NK-92 treated with Interleukin-12 subunit alpha and Interleukin-12 subunit beta, amount 100 ng/mL, for 24 hours (cell line): ENCODE measurements around the gene MYL4.
"Not testable (repeated sequence)": the region's sequence is repeated elsewhere in the genome, so short reads cannot be mapped to it uniquely, and the experiment has no call there.

Experiments
- DNase-seq: peaks from one replicate; lab custom pipeline; 2025; lab: John Stamatoyannopoulos, UW

Gene MYL4

GRCh38 chr17:47221154-47221553, 12.0 kb downstream of the MYL4 start:
- no peak for DNase-seq

DNA sequence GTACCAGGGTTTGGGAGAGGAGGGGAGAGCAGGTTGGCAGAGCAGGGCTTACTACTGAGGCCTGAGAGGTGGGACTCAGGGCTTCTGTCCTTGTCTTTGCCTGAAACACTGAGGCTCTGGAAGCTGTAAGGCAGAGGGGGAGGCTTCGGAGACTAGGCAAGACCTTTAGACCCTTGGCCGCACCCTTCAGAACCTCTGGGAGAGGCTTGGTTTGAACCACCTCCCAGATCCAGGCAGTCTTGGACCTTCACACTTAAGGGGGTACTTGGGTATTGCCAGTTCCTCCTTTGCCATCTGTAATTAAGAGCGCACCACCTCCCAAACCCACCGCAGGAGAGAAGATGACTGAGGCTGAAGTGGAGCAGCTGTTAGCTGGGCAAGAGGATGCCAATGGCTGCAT, 12.9 kb downstream of the MYL4 start:
- DNase-seq: no peak

- DNase-seq: no peak
Measured at GRCh38 chr17:47223007-47223406, 13.9 kb downstream of the MYL4 start.

GRCh38 chr17:47223460-47223859, 14.3 kb downstream of the MYL4 start:
- no peak for DNase-seq

DNA sequence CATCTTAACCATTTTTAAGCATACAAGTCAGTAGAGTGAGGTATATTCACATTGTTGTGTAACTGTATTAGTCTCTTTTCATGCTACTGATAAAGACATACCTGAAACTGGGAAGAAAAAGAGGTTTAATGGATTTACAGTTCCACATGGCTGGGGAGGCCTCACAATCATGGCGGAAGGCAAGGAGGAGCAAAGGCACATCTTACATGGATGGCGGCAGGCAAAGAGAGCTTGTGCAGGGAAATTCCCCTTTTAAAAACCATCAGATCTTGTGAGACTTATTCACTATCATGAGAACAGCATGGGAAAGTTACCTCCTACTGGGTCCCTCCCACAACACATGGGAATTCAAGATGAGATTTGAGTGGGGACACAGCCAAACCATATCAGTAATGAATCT, 14.9 kb downstream of the MYL4 start:
- not testable (repeated sequence) for DNase-seq

DNA sequence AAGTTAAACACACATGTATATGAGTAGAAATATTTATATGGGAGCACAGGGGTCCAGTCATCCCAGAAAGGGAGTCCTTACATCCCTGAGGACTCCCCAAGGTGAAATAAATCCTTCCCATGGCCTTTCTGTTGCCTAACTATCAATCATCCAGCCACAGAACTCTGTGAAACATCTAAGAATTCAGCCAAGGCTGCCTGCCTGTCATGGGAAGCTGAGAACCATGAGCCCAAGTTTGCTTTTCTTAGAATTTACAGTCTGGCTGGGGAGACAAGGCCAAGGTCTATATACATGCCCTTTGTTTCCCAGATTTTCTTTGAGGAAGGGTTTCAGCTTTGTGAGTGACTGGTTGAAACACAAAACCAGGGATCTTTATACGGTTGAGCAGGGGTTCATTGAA, 15.8 kb downstream of the MYL4 start:
- DNase-seq: no peak

DNA sequence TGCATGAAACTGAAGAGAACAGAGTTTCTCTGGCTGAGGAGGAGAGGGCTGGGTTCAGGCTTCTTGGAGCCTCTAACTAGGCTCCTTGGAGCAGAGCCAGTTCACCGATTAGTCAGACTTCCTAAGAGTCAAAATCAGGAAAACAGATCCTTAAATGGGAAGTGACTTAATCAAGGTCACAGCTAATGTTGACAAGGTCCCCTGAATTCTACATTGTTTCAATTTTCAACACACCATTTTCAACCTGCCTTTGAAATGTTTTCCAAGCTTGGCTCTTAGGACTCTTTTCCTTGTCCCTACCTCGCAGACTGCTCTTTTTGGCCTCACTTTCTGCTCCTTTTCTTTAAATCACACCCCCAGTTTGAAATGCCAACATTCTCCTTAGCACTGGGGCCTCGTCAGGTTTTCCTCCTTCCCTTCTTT, 16.3 kb downstream of the MYL4 start:
- DNase-seq: no peak

DNA sequence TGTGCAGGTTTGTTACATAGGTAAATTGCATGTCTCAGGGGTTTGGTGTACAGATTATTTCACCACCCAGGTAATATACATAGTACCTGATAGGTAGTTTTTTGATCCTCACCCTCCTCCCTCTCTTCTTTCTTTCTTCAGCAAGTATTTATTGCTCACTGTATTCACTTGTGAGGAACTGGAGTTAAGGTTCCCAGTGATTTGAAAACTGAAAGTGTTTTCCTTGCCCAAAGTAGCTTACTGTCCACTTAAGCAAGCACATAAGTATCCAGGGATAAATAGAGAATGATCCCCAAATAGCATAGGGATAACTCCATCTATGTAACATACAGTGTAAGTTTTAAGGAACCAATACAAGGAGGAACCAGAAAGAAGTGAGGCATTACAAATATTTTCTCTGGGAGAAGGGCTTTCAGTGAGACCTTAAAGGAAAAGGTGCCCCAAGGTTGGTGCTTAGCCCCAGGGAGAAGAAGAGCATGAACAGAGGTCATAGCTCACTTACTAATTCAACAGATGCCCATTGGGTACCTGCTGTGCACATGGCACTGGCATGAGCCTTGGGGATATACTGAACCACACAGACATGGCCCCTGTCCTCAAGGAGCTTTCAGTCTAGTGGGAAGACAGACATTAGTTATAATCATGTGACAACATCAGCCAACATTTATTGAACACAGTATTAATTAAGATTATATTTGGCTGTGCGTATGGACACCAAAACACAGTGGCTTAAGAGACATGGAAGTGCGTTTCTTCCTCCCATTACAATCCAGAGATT, 17.0 kb downstream of the MYL4 start:
- DNase-seq: no peak

DNA sequence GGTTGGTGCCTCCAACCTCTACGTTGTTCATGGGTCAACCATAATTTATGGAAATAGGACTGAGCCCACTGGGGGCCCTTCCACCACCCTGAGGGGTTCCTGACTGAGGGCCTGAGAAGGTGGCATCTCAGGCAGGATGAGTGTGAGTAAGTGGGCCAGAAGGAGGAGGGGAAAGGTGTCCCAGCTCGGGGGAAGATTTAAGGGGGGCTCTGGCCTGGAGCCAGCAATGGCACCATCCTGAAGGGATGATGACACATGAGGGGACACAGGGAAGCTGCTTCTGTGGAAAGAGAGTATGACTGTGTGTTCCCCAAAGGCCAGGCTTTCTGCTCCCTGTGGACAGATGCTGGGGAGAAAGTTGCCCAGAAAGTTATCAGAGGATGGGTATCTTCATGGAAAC, 18.7 kb downstream of the MYL4 start:
- no peak for DNase-seq

- peak; percentile 69 for DNase-seq
Measured at GRCh38 chr17:47229535-47230443, 20.6 kb downstream of the MYL4 start.

DNA sequence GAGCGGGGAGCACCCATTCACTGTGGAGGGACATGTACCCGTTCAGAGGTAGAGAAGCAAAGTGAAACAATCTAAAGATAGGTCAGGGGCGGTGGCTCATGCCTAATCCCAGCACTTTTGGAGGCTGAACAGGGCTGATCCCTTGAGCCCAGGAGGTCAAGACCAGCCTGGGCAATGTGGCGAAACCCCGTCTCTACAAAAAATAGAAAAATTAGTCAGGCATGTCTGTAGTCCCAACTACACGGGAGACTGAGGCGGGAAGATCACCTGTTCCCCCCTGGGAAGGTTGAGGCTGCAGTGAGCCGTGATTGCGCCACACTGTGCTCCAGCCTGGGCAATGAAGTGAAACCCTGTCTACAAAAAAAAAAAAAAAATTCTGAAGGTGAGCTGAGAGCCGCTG, 21.7 kb downstream of the MYL4 start:
- DNase-seq: no peak

DNA sequence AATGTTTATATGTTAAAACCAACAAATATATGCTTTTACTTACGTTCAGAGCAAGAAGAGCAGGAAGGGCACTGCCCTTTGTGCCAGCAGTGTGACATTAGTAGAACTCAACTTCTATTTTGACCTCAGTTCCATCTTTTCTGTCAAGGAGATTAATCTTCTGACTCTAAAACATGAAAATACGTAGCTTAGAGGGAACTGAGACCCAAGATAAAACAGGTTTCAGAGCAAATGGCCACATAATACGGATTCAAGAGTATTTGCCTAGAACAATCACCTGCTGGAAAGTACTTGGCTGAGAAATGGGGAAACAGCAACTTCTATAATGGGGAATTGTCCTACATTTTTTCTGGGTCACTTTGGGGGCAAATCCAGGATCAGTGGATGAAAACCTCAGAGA, 22.2 kb downstream of the MYL4 start:
- no peak for DNase-seq

DNA sequence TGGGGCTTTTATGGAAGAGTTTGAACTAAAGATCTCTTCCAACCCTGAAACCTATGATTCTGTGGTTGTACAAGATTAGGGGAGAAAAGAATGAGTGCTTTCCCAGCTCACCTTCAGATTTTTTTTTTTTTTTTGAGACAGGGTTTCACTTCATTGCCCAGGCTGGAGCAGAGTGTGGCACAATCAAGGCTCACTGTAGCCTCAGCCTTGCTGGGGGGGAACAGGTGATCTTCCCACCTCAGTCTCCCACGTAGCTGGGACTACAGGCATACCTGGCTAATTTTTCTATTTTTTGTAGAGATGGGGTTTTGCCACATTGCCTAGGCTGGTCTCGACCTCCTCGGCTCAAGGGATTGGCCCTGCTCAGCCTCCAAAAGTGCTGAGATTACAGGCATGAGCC, 22.7 kb downstream of the MYL4 start:
- no peak for DNase-seq

DNA sequence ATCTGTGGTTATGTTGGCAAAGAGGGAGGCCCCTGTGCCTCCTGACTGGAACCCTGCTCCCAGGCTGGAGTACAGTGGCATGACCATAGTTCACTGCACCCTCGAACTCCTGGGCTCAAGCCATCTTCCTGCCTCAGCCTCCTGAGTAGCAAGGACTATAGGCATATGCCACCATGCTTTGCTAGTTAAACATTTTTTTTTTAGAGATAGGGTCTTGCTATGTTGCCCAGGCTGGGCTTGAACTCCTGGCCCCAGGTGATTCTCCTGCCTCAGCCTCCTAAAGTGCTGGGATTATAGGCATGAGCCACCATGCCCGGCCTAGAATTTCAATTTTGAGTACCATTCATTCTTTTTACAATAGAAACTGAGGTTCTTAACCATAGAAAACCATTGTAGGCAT, 23.3 kb downstream of the MYL4 start:
- no peak for DNase-seq

DNA sequence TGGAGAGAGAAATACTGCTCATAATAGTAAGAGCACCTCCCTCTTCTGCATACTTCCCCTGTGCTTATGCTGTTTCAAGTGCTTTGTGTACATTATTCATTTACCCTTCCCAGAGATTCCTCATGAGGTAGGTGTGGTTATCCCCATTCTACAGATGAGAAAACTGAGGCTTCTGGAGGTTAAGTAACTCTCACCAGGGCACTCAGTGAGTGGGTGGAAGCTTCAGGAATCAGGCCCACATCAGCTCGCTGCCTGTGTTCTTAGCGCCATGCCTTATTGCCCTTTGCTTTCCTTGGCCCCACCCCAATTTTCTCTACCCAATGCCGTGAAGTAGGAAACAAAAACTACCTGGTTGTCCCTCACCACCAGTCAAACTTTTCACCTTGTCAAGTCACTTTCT, 26.4 kb downstream of the MYL4 start:
- no peak for DNase-seq

- no peak for DNase-seq
Measured at GRCh38 chr17:47235923-47236322, 26.8 kb downstream of the MYL4 start.

DNA sequence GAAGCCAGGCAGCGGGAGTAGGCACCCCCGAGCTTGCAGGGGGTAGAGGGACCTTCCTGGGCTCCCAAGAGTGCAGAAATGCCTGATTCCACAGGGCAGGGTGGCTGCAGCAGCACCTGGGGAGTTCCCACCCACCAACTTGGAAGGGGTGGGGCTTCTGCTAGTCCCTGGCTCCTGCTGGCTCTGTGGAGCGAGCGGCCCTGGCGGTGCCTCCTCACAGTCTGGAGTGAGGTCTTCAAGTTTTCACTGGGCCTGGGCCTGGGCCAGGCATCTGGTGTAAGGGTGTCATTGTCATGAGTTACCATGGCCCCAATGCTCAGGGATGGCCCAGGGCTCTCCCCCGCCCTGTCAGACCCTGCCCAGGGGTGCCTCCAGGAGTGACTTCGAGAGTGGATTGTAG, 28.7 kb downstream of the MYL4 start:
- no peak for DNase-seq

GRCh38 chr17:47238321-47239010, 29.3 kb downstream of the MYL4 start:
- DNase-seq: no peak

DNA sequence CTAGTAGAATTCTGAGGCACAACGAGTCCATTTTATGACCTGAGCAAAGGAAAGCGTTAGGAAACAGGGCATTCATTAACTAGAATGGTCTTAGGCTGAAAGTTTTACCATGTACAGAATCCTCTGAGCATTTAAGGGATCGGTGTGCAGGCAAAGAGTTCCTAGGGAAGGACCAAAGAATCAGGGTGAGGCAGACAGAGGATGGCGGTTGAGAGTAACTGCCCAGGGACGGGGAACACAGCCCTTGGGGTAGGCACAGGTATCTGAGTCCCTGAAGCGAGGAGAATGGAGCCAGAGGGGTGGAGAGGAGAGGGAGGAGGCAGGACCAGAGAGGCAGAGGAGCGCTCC, 30.4 kb downstream of the MYL4 start:
- no peak for DNase-seq

DNA sequence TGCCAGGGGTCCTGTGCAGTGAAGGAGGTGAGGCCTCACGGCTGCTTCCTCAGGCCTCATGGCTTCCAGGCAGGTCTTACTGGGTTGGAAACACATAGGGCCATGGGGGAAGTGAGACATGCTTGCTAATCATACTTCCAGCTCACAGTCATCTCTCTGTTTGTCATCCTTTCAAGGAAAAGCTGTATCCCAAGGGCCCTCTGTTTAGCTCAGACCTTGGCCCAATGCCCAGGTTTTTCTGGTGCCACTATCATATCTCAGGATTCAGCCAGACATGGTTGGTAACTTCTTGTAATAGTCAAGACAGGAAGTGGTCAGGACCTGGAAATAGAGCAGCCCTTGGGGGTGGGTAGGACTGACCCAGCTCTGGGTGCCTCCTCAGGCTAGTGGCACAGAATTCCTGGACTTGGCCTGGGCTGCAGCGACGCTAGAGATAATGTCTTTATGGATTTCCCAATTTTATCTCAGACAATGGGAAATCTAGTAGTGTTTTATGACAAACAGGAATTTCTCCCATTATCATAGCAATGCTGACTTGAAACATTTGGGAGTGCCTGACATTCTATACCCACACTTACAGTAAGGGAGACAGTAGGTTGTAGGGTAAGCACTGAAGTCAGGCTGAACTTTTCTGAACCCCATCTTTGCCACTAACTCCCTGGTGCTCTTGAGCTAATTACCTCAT, 31.0 kb downstream of the MYL4 start:
- peak; percentile 21 for DNase-seq

GRCh38 chr17:47240806-47241205, 31.7 kb downstream of the MYL4 start:
- DNase-seq: no peak

DNA sequence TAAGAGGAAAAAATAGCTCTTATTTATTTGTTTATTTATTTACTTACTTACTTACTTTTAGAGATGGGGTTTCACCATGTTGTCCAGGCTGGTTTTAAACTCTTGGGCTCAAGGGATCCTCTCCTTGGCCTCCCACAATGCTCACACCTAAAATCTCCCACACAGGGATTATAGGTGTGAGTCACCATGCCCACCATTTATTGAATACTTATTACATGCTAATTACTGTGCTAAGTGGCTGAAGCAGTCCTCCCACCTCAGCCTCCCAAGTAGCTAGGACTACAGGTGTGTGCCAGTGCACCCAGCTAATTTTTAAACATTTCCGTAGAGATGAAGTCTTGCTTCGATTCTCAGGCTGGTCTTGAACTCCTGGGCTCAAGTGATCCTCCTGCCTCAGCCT, 33.5 kb downstream of the MYL4 start:
- no peak for DNase-seq
